Measurements from ENCODE around the gene WDR5B.

Gene WDR5B

GRCh38 chr3:122406198-122406597 is 9.7 kb downstream of the WDR5B start:
- Mint-ChIP-seq H3K36me3 (ENCODE audit: low read depth) (peaks cover 36% of the 10 kb centered on the region), H3K27ac (no peak overlapping the region), H3K27me3 (ENCODE audit: low read depth, poor library complexity) (no peaks in the 10 kb centered on the region), H3K4me3 (no peak overlapping the region), H3K9me3 (no peaks in the 10 kb centered on the region), H3K4me1 (no peaks in the 10 kb centered on the region)
- no peak for DNase-seq
- no peak for TF ChIP-seq CTCF (IDR thresholded peaks at IDR 0.05)

- H3K4me1 Mint-ChIP-seq, result no peaks in the 10 kb centered on the region
- no peaks in the 10 kb centered on the region for H3K27me3 Mint-ChIP-seq (ENCODE audit: low read depth, poor library complexity)
- no peak for TF ChIP-seq CTCF (IDR thresholded peaks at IDR 0.05)
Measured at GRCh38 chr3:122405015-122405414, 10.8 kb downstream of the WDR5B start.

GRCh38 chr3:122403489-122403888 is 12.4 kb downstream of the WDR5B start:
- no peak for DNase-seq
- TF ChIP-seq CTCF (IDR thresholded peaks at IDR 0.05), result no peak
- Mint-ChIP-seq H3K27ac (no peak overlapping the region), H3K4me3 (no peak overlapping the region), H3K9me3 (no peaks in the 10 kb centered on the region), H3K27me3 (ENCODE audit: low read depth, poor library complexity) (no peaks in the 10 kb centered on the region), H3K4me1 (no peaks in the 10 kb centered on the region), H3K36me3 (ENCODE audit: low read depth) (peaks cover 26% of the 10 kb centered on the region)

More at GRCh38 chr3:122405015-122405414, 10.8 kb downstream of the WDR5B start:
- H3K9me3 Mint-ChIP-seq, result no peaks in the 10 kb centered on the region
- peaks cover 31% of the 10 kb centered on the region for H3K36me3 Mint-ChIP-seq (ENCODE audit: low read depth)
- H3K27ac Mint-ChIP-seq, result no peak overlapping the region
- DNase-seq, result no peak
- no peak overlapping the region for H3K4me3 Mint-ChIP-seq

- no peak for DNase-seq
- peaks cover 9% of the 10 kb centered on the region for H3K36me3 Mint-ChIP-seq (ENCODE audit: low read depth)
- no peak for TF ChIP-seq CTCF (IDR thresholded peaks at IDR 0.05)
- H3K9me3 Mint-ChIP-seq, result no peaks in the 10 kb centered on the region
- H3K4me3 Mint-ChIP-seq, result no peak overlapping the region
- H3K4me1 Mint-ChIP-seq, result peaks cover 8% of the 10 kb centered on the region
- peaks cover 6% of the 10 kb centered on the region for H3K27me3 Mint-ChIP-seq (ENCODE audit: low read depth, poor library complexity)
- H3K27ac Mint-ChIP-seq, result no peak overlapping the region
Measured at GRCh38 chr3:122398920-122399319, 16.9 kb downstream of the WDR5B start.

- no peak overlapping the region for H3K27ac Mint-ChIP-seq
- peaks cover 8% of the 10 kb centered on the region for H3K27me3 Mint-ChIP-seq (ENCODE audit: low read depth, poor library complexity)
- no peak overlapping the region for H3K4me3 Mint-ChIP-seq
- no peak for TF ChIP-seq CTCF (IDR thresholded peaks at IDR 0.05)
- H3K4me1 Mint-ChIP-seq, result peaks cover 17% of the 10 kb centered on the region
- H3K9me3 Mint-ChIP-seq, result no peaks in the 10 kb centered on the region
- no peak for DNase-seq
- H3K36me3 Mint-ChIP-seq (ENCODE audit: low read depth), result peaks cover 5% of the 10 kb centered on the region
Measured at GRCh38 chr3:122397201-122397600, 18.7 kb downstream of the WDR5B start.

- Mint-ChIP-seq H3K4me1 (peaks cover 17% of the 10 kb centered on the region), H3K9me3 (no peaks in the 10 kb centered on the region), H3K4me3 (no peak overlapping the region), H3K27me3 (ENCODE audit: low read depth, poor library complexity) (peaks cover 8% of the 10 kb centered on the region), H3K27ac (no peak overlapping the region), H3K36me3 (ENCODE audit: low read depth) (peaks cover 5% of the 10 kb centered on the region)
- no peak for TF ChIP-seq CTCF (IDR thresholded peaks at IDR 0.05)
- no peak for DNase-seq
Measured at GRCh38 chr3:122396511-122396910, 19.4 kb downstream of the WDR5B start.
